GM03348 (cell line): ENCODE results near the gene TRPM4.
A peak's percentile ranks its signal among the peaks of the same experiment; 100 is the strongest.
"Not testable (repeated sequence)": the region's sequence is repeated elsewhere in the genome, so short reads cannot be mapped to it uniquely, and the experiment has no call there.

Experiments used
- DNase-seq: peaks from one replicate; pipeline ENCODE4 v3.0.0; 2012; ENCODE audit warnings: low spot score

The TRPM4 gene

DNA sequence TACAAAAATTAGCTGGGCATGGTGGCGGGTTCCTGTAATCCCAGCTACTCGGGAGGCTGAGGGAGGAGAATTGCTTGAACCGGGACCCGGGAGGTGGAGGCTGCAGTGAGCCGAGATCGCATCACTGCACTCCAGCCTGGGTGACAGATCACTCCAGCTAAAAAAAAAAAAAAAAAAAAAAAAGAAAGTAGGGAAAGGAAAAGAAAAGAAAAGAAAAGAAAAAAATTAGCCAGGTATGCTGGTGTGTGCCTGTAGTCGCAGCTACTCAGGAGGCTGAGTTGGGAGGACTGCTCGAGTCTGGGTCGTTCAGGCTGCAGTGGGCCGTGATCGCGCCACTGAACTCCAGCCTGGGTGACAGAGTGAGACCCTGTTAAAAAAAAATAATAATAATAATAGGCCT, 30.4 kb upstream of the TRPM4 start:
- DNase-seq, result not testable (repeated sequence)

GRCh38 chr19:49127674-49128544, 29.7 kb upstream of the TRPM4 start:
- DNase-seq, result peak; percentile 99

DNA sequence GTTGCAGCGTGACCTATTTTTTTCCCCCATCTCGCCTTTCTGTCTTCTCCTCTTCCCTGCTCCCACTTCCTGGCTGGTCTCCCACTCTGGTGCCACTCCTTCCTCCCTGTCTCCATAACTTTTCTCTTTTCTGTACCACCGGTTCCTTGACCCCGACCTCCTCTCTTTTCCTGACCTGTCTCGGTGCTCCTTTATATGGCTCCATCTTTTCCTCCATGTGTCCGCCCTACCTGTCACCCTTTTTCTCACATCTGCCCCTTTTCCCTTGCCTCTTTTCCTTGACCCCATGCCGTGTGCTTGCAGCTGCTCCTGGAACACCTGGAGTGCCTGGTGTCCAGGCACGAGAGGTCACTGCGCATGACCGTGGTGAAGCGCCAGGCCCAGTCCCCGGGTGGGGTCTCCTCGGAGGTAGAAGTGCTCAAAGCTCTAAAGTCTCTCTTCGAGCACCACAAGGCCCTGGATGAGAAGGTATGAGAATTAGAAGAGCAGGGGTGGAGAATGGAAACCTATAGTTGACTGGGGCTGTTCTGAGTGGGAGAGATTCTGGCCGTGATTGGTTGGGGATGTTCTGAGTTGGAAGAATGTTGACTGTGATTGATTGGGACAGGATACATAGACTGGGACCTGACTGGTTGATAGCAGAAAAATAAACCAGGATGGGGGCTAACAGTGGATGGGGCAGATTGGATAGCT, 28.9 kb upstream of the TRPM4 start:
- no peak for DNase-seq

DNA sequence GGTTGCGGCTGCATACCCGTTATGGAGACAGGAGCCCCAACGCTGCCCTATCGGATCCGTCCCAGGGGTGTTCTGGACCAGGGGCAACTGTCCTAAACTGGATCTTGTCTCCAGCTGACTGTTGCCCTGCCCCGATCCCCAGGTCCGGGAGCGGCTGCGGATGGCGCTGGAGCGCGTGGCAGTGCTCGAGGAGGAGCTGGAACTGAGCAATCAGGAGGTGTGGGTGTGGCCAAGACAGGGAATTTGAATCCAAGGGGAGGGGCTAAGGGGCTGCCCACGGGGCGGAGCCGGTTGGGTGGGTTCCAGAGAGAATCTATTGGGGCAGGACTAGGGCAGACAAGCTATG, 28.4 kb upstream of the TRPM4 start:
- no peak for DNase-seq

DNA sequence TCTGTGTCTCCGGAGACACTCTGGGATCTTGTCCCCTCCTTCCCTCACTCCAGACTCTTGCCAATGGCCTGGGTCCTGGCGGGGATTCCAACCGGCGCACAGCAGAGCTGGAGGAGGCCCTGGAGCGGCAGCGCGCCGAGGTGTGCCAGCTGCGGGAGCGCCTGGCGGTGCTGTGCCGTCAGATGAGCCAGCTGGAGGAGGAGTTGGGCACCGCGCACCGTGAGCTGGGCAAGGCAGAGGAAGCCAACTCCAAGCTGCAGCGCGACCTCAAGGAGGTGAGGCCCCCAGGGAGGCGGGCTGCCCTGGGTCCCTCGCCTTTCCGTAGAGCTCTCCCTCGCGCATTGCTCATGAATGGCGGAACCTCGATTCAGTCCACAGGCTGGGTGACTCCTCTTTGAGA, 27.3 kb upstream of the TRPM4 start:
- DNase-seq, result no peak

GRCh38 chr19:49132974-49133609, 24.5 kb upstream of the TRPM4 start:
- DNase-seq, result no peak

DNA sequence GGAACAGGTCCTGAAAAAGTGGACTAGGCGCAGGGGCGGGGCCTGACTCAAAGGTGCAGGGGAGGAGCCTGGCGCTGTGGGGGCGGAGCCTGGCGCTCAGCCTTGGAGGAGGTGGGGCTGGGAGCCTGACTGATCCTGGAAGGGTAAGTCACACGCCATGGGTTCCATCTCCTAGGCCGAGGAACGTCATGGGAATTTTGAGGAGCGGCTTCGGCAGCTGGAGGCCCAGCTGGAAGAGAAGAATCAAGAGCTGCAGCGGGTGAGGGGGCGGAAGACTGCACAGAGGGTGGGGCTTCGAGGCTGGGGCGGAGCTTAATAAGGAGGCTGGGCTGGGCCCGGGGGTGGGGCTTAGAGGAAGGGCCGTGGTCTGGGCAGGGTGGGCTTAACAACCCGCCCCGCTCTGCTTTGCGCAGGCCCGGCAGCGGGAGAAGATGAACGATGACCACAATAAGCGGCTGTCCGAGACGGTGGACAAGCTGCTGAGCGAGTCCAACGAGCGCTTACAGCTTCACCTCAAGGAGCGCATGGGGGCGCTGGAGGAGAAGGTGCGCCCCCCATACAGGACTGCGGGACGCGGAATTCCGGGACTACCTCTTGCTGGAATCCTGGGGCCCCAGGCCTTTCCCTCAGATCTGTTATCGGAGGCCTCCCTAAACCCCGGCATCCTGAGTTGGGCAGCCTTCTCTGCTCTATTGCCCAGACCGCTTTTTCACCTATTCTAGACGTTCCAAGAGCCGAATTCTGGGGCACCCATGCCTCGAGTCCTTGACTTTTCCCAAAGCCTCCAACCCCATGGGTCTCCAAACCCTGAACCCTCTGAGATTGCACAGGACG, 23.8 kb upstream of the TRPM4 start:
- DNase-seq, result no peak

- DNase-seq, result no peak
Observed at GRCh38 chr19:49135686-49136085, 21.9 kb upstream of the TRPM4 start.

GRCh38 chr19:49136771-49137171, 20.8 kb upstream of the TRPM4 start:
- no peak for DNase-seq

DNA sequence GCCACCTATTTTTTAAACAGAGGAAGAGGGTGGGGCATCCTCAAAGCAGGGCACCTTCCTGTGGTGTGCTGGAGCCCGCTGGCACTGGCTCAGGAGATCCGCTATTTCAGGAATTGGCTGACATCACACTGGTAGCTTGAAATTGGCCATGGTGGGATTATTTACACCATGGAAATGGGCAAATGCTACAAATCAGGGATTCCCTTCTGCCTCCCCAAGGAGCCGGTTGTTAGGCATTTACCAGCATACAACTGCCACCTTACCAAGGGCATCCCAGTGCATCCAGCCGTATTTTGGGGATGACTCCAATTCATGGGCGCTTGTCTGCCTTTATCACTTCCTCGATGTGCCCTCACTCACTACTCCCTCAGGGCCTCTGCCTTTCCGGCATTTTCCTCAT, 16.6 kb upstream of the TRPM4 start:
- no peak for DNase-seq

GRCh38 chr19:49141352-49141751, 16.2 kb upstream of the TRPM4 start:
- no peak for DNase-seq

GRCh38 chr19:49142866-49143335, 14.7 kb upstream of the TRPM4 start:
- DNase-seq, result peak; percentile 98

- peak; percentile 89 for DNase-seq
Observed at GRCh38 chr19:49145573-49146407, 11.8 kb upstream of the TRPM4 start.

DNA sequence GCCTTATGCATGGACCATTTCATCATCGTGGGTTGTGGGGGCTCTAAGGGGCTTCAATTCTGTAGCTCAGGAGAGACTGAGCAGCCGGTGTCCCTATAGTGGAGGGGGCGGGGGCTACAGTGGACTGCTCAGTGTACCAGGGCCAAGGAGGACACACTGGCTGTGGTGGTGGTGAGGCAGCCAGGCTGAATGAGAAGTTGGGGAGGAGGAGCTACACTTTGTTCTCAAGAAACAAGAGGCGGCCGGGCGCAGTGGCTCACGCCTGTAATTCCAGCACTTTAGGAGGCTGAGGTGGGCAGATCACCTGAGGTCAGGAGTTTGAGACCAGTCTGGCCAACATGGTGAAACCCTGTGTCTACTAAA, 11.2 kb upstream of the TRPM4 start:
- DNase-seq, result not testable (repeated sequence)

- DNase-seq, result no peak
Observed at GRCh38 chr19:49148044-49148682, 9.4 kb upstream of the TRPM4 start.

- peak; percentile 96 for DNase-seq
Observed at GRCh38 chr19:49148784-49149651, 8.6 kb upstream of the TRPM4 start.

DNA sequence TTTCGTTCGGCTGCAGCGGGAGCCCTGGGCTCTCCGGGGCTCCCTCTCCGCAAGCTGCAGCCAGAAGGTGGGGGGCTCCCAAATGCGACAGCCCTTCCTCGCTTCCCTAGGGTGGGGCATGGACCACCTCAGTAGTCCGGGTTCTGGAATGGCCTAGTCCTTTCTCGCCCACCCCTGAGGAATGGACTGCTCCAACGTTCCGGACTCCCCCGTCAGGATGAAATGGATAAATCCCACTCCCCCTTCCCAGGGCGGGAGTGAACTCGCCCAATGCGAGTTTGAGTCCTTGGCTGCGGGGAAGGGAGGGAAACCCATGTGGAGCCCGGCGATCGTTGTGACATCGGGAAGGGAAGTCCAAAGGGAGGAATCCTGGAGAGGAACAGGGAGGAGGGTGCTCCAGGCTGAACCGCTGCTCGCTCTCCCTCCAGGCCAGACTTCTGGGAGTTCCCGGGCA, 7.9 kb upstream of the TRPM4 start:
- DNase-seq, result peak; percentile 84

- peak; percentile 91 for DNase-seq
Observed at GRCh38 chr19:49150106-49150943, 7.3 kb upstream of the TRPM4 start.

- DNase-seq, result no peak
Observed at GRCh38 chr19:49150944-49151243, 6.7 kb upstream of the TRPM4 start.
